SIG-M5 (cell line): Measurements from ENCODE around the gene LAMA2.

Experiments used
- DNase-seq: peaks from one replicate; lab custom pipeline; 2025; lab: John Stamatoyannopoulos, UW

LAMA2 gene

DNA sequence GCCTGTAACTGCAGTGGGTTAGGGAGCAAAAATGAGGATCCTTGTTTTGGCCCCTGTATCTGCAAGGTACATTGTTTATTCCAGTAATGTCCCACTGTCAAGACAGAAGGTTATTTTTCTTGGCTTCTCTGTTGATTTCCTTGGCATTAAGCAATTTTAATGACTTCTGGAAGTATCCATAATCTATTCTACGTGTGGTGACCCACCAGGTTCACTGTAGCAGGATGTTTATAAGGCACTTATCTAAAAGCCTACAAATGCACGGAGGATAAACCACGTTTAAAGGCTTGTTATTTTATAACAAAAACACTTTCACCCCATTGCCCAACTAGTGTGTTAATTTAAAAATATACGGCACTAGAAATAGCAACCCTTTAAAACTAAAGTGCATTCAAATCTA is 294.9 kb downstream of the LAMA2 start:
- DNase-seq, result no peak

GRCh38 chr6:129179283-129179682 is 296.3 kb downstream of the LAMA2 start:
- no peak for DNase-seq

DNA sequence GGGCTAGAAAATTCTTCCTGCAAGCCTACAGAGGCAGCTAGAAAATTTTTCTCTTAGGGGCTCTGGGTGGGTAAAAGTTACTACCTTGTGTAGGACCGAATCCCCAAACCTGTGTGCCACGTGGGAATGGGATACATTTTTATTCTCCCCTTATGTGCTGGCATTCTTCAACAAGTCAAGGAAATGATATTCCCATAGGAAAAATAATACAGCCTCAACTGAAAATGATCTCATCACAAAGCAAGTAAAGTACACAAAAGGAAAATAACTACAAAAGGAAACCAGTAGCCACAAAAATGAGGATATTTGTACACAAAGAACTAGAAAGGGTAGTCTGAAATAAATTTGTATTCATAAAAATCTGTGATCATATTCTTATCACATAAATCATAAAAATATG is 298.1 kb downstream of the LAMA2 start:
- DNase-seq, result no peak

DNA sequence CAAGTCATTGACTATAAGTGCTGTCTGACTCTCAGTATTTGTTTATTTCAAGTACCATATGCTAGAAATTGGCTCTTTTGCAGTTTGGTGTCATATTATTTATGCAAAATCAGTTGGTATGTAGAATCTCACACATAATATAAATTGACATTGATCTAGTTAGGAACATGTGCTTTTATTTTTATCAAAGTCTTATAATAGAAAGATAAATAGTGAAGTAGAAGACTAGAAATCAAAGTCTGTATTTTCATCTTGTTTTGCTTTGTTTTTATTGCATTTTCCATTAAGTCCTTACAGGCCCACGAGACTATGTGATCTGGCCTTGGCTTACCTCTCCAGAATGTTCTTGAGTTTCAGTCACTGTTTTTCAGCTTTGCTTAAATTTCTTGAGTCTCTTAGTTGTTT is 300.3 kb downstream of the LAMA2 start:
- DNase-seq, result no peak

DNA sequence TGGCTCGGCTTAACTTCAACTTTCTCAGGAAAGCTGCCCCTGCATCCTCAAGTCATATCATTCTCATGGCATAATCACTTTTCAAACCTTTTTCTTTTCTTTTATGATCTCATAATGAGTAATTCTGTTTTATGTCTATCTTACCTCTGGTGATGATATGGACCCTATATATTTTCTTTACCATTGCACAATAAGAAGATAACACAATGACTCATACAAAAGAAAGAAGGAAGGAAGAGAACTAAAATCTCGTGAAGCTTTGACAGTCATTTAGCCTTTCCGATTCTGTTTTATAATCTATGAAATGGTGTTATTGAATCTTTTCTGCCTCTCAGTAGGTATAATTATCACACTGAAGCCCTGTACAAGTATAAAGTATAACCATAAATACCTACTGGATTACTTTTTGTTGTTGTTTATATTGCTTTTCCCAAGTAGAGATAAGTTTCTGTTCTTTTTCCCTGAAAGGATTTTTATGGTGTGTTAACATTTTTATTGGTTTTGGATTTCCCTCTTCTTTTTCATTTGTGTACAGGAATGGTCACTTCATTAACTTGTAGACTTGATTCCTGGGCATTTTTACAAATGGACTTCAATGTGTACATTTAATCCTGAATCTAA is 300.9 kb downstream of the LAMA2 start:
- DNase-seq, result no peak

GRCh38 chr6:129184324-129184723 is 301.4 kb downstream of the LAMA2 start:
- DNase-seq, result no peak

- no peak for DNase-seq
These were observed 301.9 kb downstream of the LAMA2 start for GRCh38 chr6:129184808-129185366.

DNA sequence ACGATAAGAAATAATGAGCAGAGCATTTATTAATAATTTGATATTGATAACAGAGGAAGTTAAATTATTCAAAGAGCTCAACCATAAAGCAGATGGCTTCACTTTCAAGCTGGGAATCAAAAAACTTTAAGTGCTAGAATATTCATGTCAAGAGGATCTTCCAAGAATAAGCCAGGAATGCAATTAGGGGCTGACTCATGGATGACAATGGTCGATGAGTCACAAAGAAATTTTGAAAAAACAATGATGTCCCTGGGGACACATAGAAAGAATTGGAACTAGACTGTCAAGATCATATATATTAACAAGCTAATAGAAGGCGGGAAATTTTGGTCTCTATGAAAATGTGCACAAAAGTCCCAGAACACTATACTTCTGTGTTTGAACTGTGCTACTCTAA is 304.1 kb downstream of the LAMA2 start:
- DNase-seq, result no peak

DNA sequence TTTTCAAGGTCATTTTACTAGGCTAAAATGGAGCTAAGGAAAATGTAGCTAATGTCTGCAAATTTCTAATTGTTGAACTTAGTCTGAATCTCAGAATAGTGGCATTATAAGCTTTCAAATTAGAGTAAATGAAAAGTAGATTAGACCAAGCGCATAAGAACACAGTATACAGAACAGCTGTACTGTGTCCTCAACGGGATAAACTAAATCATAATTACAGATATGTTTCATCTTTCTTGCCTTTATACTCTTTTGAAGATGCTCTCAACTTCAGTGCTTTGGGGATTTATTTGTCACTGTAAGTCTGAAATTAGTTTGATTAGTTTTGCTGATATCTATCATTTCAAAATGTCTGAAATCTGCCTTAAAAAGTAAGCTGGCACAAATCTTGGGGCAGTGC is 305.4 kb downstream of the LAMA2 start:
- DNase-seq, result no peak

DNA sequence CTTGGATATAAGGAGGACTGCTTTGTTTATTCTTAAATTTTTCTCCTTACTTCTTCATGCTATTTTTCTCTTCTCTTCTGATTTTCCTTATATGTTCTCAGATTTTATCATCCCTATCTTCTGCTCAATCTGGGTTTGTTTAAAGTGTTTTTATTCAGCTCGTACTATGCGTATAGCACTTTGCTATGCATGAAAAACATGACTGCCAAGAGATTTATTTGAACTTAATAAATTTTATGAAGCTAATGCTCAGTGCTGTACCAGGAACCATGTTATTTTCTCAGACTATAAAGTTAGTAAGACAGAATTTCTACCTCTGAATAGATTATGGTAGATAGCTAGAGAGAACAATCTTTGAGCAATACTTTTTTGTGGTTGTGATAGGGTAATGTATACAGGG is 305.9 kb downstream of the LAMA2 start:
- no peak for DNase-seq

DNA sequence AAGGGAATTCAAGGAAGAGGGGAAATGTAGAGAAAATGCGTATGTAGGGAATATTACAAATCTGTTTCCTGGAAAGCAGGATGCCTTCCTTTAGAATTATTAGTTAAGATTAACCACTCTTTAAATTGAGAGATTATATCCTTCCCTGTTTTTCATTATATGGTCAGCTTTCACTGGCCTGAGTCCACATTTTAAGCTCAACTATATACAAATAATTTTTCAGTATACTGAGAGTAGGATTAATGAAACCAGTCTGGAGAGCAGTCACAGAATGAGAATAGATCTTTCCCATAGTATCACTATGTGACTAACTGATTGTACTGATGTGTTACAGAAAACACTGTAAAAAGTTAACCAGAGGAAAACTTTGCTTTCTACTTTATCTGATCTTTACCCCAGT is 306.3 kb downstream of the LAMA2 start:
- no peak for DNase-seq

GRCh38 chr6:129191235-129191634 is 308.3 kb downstream of the LAMA2 start:
- no peak for DNase-seq

DNA sequence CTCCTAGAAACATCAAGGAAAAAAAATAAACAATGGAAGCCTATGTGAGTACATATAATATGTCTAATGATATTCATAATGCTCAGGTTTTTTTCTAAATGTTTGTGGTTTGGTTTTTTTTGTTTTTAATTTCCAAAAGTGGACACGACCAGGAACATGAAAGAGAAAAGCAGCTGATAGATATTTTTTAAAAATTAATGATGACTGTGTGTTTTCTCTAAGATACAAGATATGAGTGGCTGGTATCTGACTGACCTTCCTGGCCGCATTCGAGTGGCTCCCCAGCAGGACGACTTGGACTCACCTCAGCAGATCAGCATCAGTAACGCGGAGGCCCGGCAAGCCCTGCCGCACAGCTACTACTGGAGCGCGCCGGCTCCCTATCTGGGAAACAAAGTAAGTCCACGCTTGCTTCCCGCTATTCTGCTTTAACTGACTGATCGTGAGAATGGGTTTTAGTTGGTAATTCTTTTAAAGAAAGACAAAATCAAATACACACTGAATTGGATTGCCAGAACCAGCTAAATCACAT is 309.6 kb downstream of the LAMA2 start:
- DNase-seq, result no peak

- no peak for DNase-seq
These were observed 311.5 kb downstream of the LAMA2 start for GRCh38 chr6:129194306-129194941.

- DNase-seq, result no peak
These were observed 312.2 kb downstream of the LAMA2 start for GRCh38 chr6:129195161-129195560.

DNA sequence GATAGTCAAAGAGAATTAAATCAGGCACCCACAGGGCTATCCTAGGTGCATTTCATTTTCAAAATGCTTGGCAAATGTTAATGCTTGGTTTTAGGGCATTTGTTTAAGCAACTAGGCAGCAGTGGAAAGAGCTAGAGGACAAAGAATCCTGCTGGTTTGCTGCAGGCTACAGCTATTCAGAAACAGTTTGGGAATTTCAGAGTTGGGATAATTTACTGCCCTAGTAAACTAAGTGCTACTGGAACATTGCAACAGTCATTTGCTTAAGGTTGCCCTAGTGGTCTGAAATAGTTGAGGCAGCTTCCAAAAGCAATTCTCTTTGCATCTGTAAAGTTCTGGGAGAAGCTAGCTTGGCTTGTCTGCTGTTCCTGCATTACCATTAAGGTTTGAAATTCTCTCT is 312.7 kb downstream of the LAMA2 start:
- DNase-seq, result no peak

GRCh38 chr6:129197154-129197553 is 314.2 kb downstream of the LAMA2 start:
- no peak for DNase-seq

- no peak for DNase-seq
These were observed 317.2 kb downstream of the LAMA2 start for GRCh38 chr6:129200151-129200550.

- no peak for DNase-seq
These were observed 320.4 kb downstream of the LAMA2 start for GRCh38 chr6:129203190-129203900.

DNA sequence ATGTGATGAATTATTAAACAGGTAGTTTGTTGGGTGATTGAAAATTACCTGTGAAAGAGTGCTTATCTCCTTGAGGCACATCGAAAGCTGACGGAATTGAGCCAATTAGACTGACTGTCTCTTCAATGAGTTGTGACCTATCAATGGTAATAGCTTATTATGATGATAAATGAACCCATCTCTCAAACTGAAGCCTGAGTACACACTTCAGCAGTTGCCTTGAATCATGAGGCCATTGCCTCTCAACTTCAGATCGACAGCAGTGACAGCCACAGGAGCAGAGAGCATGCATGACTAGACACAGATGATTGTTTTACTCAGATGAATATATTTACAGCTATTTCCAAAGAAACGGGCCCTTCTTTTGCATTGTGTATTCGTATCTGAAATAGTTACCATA is 323.9 kb downstream of the LAMA2 start:
- no peak for DNase-seq

DNA sequence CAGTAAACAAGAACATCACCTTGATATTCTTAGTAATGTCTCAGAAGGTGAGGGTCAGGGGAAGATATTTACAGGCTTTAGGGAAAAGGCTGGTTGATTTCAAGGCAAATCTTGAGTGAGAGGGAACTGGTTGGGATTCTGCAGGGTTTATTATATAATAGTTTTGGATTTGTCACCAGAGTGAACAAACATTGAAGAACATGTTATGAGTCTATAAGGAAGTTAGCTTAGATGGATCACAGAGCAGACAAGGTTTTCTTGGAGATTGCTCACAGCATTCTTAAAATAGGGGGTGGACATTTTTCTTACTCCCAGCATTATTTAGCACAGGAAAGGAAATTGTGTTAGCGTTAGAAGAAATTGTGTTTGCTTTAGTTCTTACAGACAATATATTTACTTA is 324.9 kb downstream of the LAMA2 start:
- no peak for DNase-seq

- DNase-seq, result no peak
These were observed 325.6 kb downstream of the LAMA2 start for GRCh38 chr6:129208415-129209034.

DNA sequence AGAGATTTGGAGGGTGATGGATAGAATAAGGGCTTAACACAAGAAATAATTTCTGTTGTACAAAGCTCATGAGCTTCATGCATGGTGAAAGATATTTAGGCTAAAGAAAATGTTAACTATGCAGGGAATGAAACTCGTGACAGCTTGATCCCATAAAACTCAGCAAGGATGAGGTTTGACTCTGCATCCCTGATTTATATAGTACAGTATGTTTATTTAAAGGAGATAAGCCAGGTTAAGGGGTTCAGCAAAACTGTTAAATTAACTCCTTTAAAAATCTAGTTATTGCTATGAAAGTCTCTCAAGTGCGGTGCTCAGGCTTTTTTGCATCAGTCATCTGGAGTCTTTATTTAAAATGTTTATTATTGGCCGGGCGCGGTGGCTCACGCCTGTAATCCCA is 326.4 kb downstream of the LAMA2 start:
- no peak for DNase-seq
